Liver (tissue), 9 donors: ENCODE measurements around the gene CCM2. TPM values are rescaled to one million over a fixed set of nuclear protein-coding genes. Genes with fewer than 3 reads are reported as not detected.
"Not testable (repeated sequence)": the region's sequence is repeated elsewhere in the genome, so short reads cannot be mapped to it uniquely, and the experiment has no call there.

Experiments
- DNase-seq: peaks from one replicate; pipeline ENCODE4 v3.0.0-alpha.2; 2017; ENCODE audit warnings: low spot score
- H3K27ac ChIP-seq, 2 donors: one replicate each; pipeline ENCODE4 v1.7.0; 2013; ENCODE audit warnings: inconsistent platforms in 2 of 2, low read length in 2 of 2, control low read depth in 1 of 2, low read depth in 1 of 2, mild to moderate bottlenecking in 1 of 2
- H3K27me3 ChIP-seq, 4 donors: one replicate each; pipeline versions ENCODE4 v1.6.1 to v1.7.0; 2013; ENCODE audit warnings: low read length in 3 of 4, inconsistent platforms in 1 of 4, mild to moderate bottlenecking in 1 of 4, moderate library complexity in 1 of 4; ENCODE audit not compliant: control insufficient read depth in 4 of 4, insufficient read depth in 4 of 4
- H3K36me3 ChIP-seq, 4 donors: one replicate each; pipeline versions ENCODE4 v1.6.1 to v1.7.0; 2013; ENCODE audit warnings: low read length in 3 of 4, mild to moderate bottlenecking in 3 of 4, low read depth in 1 of 4, moderate library complexity in 1 of 4; ENCODE audit not compliant: control insufficient read depth in 4 of 4, insufficient read depth in 3 of 4
- H3K4me1 ChIP-seq, 4 donors: one replicate each; pipeline versions ENCODE4 v1.6.1 to v1.7.0; 2013; ENCODE audit warnings: low read length in 3 of 4, mild to moderate bottlenecking in 3 of 4, moderate library complexity in 1 of 4; ENCODE audit not compliant: control insufficient read depth in 4 of 4, insufficient read depth in 4 of 4
- H3K4me3 ChIP-seq, 3 donors: one replicate each; pipeline versions ENCODE4 v1.6.1 to v1.7.0; 2013; ENCODE audit warnings: low read length in 3 of 3, control low read depth in 1 of 3, low read depth in 1 of 3, mild to moderate bottlenecking in 1 of 3
- H3K9ac ChIP-seq, 2 donors: one replicate each; pipeline ENCODE4 v1.7.0; 2013; ENCODE audit warnings: low read length in 2 of 2, mild to moderate bottlenecking in 2 of 2, moderate library complexity in 2 of 2, control low read depth in 1 of 2, low read depth in 1 of 2
- H3K9me3 ChIP-seq, 4 donors: one replicate each; pipeline versions ENCODE4 v1.6.1 to v1.7.0; 2013; ENCODE audit warnings: low read length in 3 of 4; ENCODE audit not compliant: control insufficient read depth in 4 of 4
- ATF3 ChIP-seq: IDR thresholded peaks from 2 replicates; pipeline ENCODE4 v1.6.1; 2016; ENCODE audit warnings: antibody characterized with exemption
- CTCF ChIP-seq: fragments of 150-350 bp; IDR thresholded peaks from 2 replicates; pipeline ENCODE4 v1.5.1; 2017; ENCODE audit warnings: improper control_type of control experiment, low read depth, low read length; ENCODE audit not compliant: missing input control
- FOXA2 ChIP-seq: IDR thresholded peaks from 2 replicates; pipeline ENCODE4 v1.6.1; 2016; ENCODE audit warnings: antibody characterized with exemption
- GABPA ChIP-seq, 2 donors: IDR thresholded peaks in 1 of 2; conservative IDR thresholded peaks in 1 of 2; 2 replicates each; pipeline ENCODE4 v1.6.1; 2016; ENCODE audit warnings: antibody characterized with exemption in 2 of 2, mild to moderate bottlenecking in 1 of 2, moderate library complexity in 1 of 2
- HNF4A ChIP-seq, 2 donors: conservative IDR thresholded peaks; 2 replicates each; pipeline ENCODE4 v1.6.1; 2016; ENCODE audit warnings: antibody characterized with exemption in 2 of 2, mild to moderate bottlenecking in 2 of 2
- HNF4G ChIP-seq: IDR thresholded peaks from 2 replicates; pipeline ENCODE4 v1.6.1; 2016; ENCODE audit warnings: antibody characterized with exemption
- JUND ChIP-seq, 2 donors: IDR thresholded peaks; 2 replicates each; pipeline ENCODE4 v1.6.1; 2016; ENCODE audit warnings: antibody characterized with exemption in 2 of 2
- NR2F2 ChIP-seq: IDR thresholded peaks from 2 replicates; pipeline ENCODE4 v1.6.1; 2016; ENCODE audit warnings: antibody characterized with exemption
- RAD21 ChIP-seq, 2 donors: IDR thresholded peaks; 2 replicates each; pipeline ENCODE4 v1.6.1; 2016; ENCODE audit warnings: antibody characterized with exemption in 2 of 2, mild to moderate bottlenecking in 2 of 2
- RXRA ChIP-seq, 2 donors: IDR thresholded peaks; 2 replicates each; pipeline ENCODE4 v1.6.1; 2017 to 2018; ENCODE audit warnings: antibody characterized with exemption in 2 of 2, mild to moderate bottlenecking in 1 of 2
- SP1 ChIP-seq: IDR thresholded peaks from 2 replicates; pipeline ENCODE4 v1.6.1; 2018; ENCODE audit warnings: antibody characterized with exemption, mild to moderate bottlenecking
- TAF1 ChIP-seq: conservative IDR thresholded peaks from 2 replicates; pipeline ENCODE4 v1.6.1; 2016; ENCODE audit warnings: antibody characterized with exemption, mild to moderate bottlenecking
- ZBTB33 ChIP-seq: IDR thresholded peaks from 2 replicates; pipeline ENCODE4 v1.6.1; 2016; ENCODE audit warnings: antibody characterized with exemption
- WGBS: extraction: QIAGEN DNeasy Blood & Tissue Kit; methylation state at CpG from one replicate; pipeline ENCODE4 v1.1.7; 2013; 5-methylcytosine and 5-hydroxymethylcytosine counted together
- polyA plus RNA-seq, 2 donors: library from polyadenylated mRNA; stranded (reverse) in 1 of 2; unstranded in 1 of 2; fragments of 200-250 nt in 1 of 2; fragments of >200 nt in 1 of 2; fragmentation: Nextera tagmentation in 1 of 2; extraction: Ambion mirVana in 1 of 2; gene quantifications; one replicate each; pipeline versions ENCODE4 v1.2.1 to v1.2.3, GENCODE V29; 2013 to 2015
- total RNA-seq, 2 donors: library from RNA; depleted of rRNA; stranded (reverse); fragments of >200 nt; gene quantifications; one replicate each; pipeline ENCODE4 v1.2.3, GENCODE V29; 2014
- donor health status: healthy.
- donor health status: healthy.
- donor health status: healthy.
- donor health status: healthy.
- donor health status: healthy.

Gene CCM2
- total and polyA plus RNA-seq, 4 donors = 26.3 to 65.0 (median 47.5) TPM

GRCh38 chr7:45033261-45033930 lies 33.4 kb downstream of the CCM2 start:
- WGBS = 91% methylated on average over 1 of the region's 1 CpG
- Histone ChIP-seq H3K36me3 (peaks cover 0 to 2% (median 0%) of the 10 kb centered on the region in 4 donors), H3K4me3 (no peak overlapping the region), H3K27me3 (no peaks in the 10 kb centered on the region), H3K9ac (no peak overlapping the region), H3K9me3 (no peaks in the 10 kb centered on the region), H3K4me1 (peaks cover 9 to 24% (median 18%) of the 10 kb centered on the region in 4 donors), H3K27ac (no peak overlapping the region)
- TF ChIP-seq NR2F2 = no peak
- TF ChIP-seq RAD21 (IDR thresholded peaks at IDR 0.05) = no peak
- no peak for TF ChIP-seq HNF4A (conservative IDR thresholded peaks at IDR 0.05)
- no peak for TF ChIP-seq SP1
- no peak for TF ChIP-seq ZBTB33
- no peak for TF ChIP-seq JUND (IDR thresholded peaks at IDR 0.05)
- TF ChIP-seq TAF1 = no peak
- no peak for TF ChIP-seq ATF3
- no peak for TF ChIP-seq GABPA (IDR thresholded peaks at IDR 0.05 in 1 of 2, conservative IDR thresholded peaks at IDR 0.05 in 1 of 2)
- DNase-seq = no peak

- no peak for DNase-seq
- H3K9ac ChIP-seq = no peak overlapping the region
- no peaks in the 10 kb centered on the region for H3K27me3 ChIP-seq
- H3K4me1 ChIP-seq = peaks cover 9 to 24% (median 18%) of the 10 kb centered on the region in 4 donors
- no peaks in the 10 kb centered on the region for H3K9me3 ChIP-seq
- peaks cover 0 to 7% (median 3%) of the 10 kb centered on the region in 4 donors for H3K36me3 ChIP-seq
- TF ChIP-seq RXRA (IDR thresholded peaks at IDR 0.05) (no peak), GABPA (IDR thresholded peaks at IDR 0.05 in 1 of 2, conservative IDR thresholded peaks at IDR 0.05 in 1 of 2) (no peak), ZBTB33 (no peak), HNF4G (no peak), FOXA2 (no peak), CTCF (no peak), NR2F2 (no peak)
- no peak overlapping the region for H3K4me3 ChIP-seq
- no peak overlapping the region for H3K27ac ChIP-seq
- 62% methylated on average over 4 of the region's 4 CpGs for WGBS
Observed at GRCh38 chr7:45033931-45034290, 33.9 kb downstream of the CCM2 start.

GRCh38 chr7:45034710-45035109 lies 34.7 kb downstream of the CCM2 start:
- H3K9ac ChIP-seq, DNase-seq, H3K27me3 ChIP-seq, H3K9me3 ChIP-seq, H3K4me3 ChIP-seq, H3K27ac ChIP-seq: not testable (repeated sequence)
- 92% methylated on average over 5 of the region's 5 CpGs for WGBS
- H3K36me3 ChIP-seq = peaks cover 0 to 14% (median 8%) of the 10 kb centered on the region in 4 donors
- H3K4me1 ChIP-seq = peaks cover 9 to 24% (median 18%) of the 10 kb centered on the region in 4 donors
